H1 (cell line): ENCODE measurements around the gene PPP2R5B. TPM values are rescaled to one million over a fixed set of nuclear protein-coding genes. Genes with fewer than 3 reads are reported as not detected.

Experiments used
- CTCF ChIA-PET: fragments of 300-600 bp; sonication (Branson Sonifier 250); formaldehyde crosslinking; loops from one replicate; lab custom pipeline; 2021; ENCODE audit not compliant: partially characterized antibody; lab: Charles Lee
- POLR2A ChIA-PET: fragments of 300-600 bp; sonication (Branson Sonifier 250); formaldehyde crosslinking; loops from one replicate; lab custom pipeline; 2021; ENCODE audit warnings: inconsistent platforms; ENCODE audit not compliant: partially characterized antibody; lab: Charles Lee
- DNase-seq, 2 experiments: peaks; one replicate each; pipeline versions ENCODE4 v3.0.0 to v3.0.0-alpha.2; 2010 to 2022; ENCODE audit warnings: low spot score in 2 of 2, low read depth in 1 of 2, mixed read lengths in 1 of 2
- FAIRE-seq: peaks from 2 replicates; lab custom pipeline; 2011; peaks lifted over from hg19 to GRCh38; lab: Jason Lieb, UNC
- H2AFZ ChIP-seq: 2 replicates; pipeline ENCODE4 v1.8.1; 2012; ENCODE audit warnings: low read length, inconsistent platforms
- H2AK5ac ChIP-seq: 2 replicates; pipeline ENCODE4 v1.6.1; 2013; ENCODE audit warnings: low read depth, low read length
- H2BK120ac ChIP-seq: replicated peaks from 2 replicates; pipeline ENCODE3; 2013; ENCODE audit warnings: low read depth, low read length, inconsistent platforms
- H2BK12ac ChIP-seq: 2 replicates; pipeline ENCODE4 v1.6.1; 2013; ENCODE audit warnings: low read depth, low read length
- H2BK15ac ChIP-seq: 2 replicates; pipeline ENCODE4 v1.6.1; 2013; ENCODE audit warnings: low read length
- H2BK20ac ChIP-seq: 2 replicates; pipeline ENCODE4 v1.6.1; 2013; ENCODE audit warnings: low read length
- H2BK5ac ChIP-seq: 2 replicates; pipeline ENCODE4 v1.6.1; 2013; ENCODE audit warnings: low read depth, low read length
- H3K14ac ChIP-seq: 2 replicates; pipeline ENCODE4 v1.6.1; 2013; ENCODE audit warnings: inconsistent platforms; ENCODE audit not compliant: insufficient read length
- H3K18ac ChIP-seq: 2 replicates; pipeline ENCODE4 v1.6.1; 2013; ENCODE audit warnings: low read length; ENCODE audit errors: extremely low read depth
- H3K23ac ChIP-seq: 2 replicates; pipeline ENCODE4 v1.6.1; 2013; ENCODE audit warnings: inconsistent platforms; ENCODE audit not compliant: insufficient read length
- H3K23me2 ChIP-seq: 2 replicates; pipeline ENCODE4 v1.6.1; 2013; ENCODE audit warnings: low read depth, low read length
- H3K27ac ChIP-seq: 2 replicates; pipeline ENCODE4 v1.6.1; 2011; ENCODE audit warnings: low read depth, low read length, inconsistent platforms
- H3K27me3 ChIP-seq, 4 experiments: replicated peaks in 1 of 4; 1 replicate in 1 of 4; 2 replicates in 3 of 4; pipeline versions ENCODE4 v1.6.1 to v1.8.1; 2011 to 2013; ENCODE audit warnings: low read length in 3 of 4, mild to moderate bottlenecking in 3 of 4, inconsistent platforms in 2 of 4, mixed read lengths in 2 of 4, moderate library complexity in 1 of 4; ENCODE audit not compliant: control insufficient read depth in 3 of 4, insufficient read depth in 3 of 4; ENCODE audit errors: extremely low read depth in 1 of 4
- H3K36me3 ChIP-seq, 4 experiments: 2 replicates each; pipeline versions ENCODE4 v1.6.1 to v1.8.1; 2011 to 2013; ENCODE audit warnings: mild to moderate bottlenecking in 4 of 4, low read length in 3 of 4, moderate library complexity in 2 of 4, control low read depth in 1 of 4, inconsistent platforms in 1 of 4; ENCODE audit not compliant: insufficient read depth in 4 of 4, control insufficient read depth in 2 of 4
- H3K4ac ChIP-seq: replicated peaks from 2 replicates; pipeline ENCODE3; 2013; ENCODE audit warnings: low read length, low read depth, mixed read lengths, inconsistent platforms; ENCODE audit not compliant: insufficient read length
- H3K4me1 ChIP-seq, 4 experiments: replicated peaks in 1 of 4; 1 replicate in 1 of 4; 2 replicates in 3 of 4; pipeline versions ENCODE4 v1.6.1 to v1.8.1; 2011 to 2013; ENCODE audit warnings: low read length in 3 of 4, inconsistent platforms in 2 of 4, mixed read lengths in 1 of 4; ENCODE audit not compliant: insufficient read depth in 4 of 4, control insufficient read depth in 3 of 4
- H3K4me2 ChIP-seq, 2 experiments: 2 replicates each; pipeline versions ENCODE4 v1.6.1 to v1.8.1; 2011 to 2013; ENCODE audit warnings: low read depth in 2 of 2, low read length in 2 of 2, control low read depth in 1 of 2, inconsistent platforms in 1 of 2, mild to moderate bottlenecking in 1 of 2; ENCODE audit not compliant: insufficient read depth in 1 of 2
- H3K4me3 ChIP-seq, 4 experiments: fragments of 200-600, 300-600 bp in 1 of 4; sonication (generic), shearing (Covaris generic), sonication (Bioruptor Twin) in 1 of 4; 2 replicates each; pipeline versions ENCODE4 v1.5.1 to v1.8.1; 2011 to 2016; ENCODE audit warnings: low read length in 4 of 4, low read depth in 3 of 4, control low read depth in 2 of 4, inconsistent platforms in 2 of 4, mild to moderate bottlenecking in 2 of 4, mixed read lengths in 1 of 4, moderate library complexity in 1 of 4; ENCODE audit not compliant: insufficient read depth in 2 of 4; ENCODE audit errors: extremely low read depth in 1 of 4
- H3K56ac ChIP-seq: replicated peaks from 2 replicates; pipeline ENCODE3; 2013; ENCODE audit warnings: low read depth, mild to moderate bottlenecking, mixed read lengths, low read length, inconsistent platforms; ENCODE audit not compliant: insufficient read length
- H3K79me1 ChIP-seq: 2 replicates; pipeline ENCODE4 v1.6.1; 2013; ENCODE audit warnings: low read depth, low read length, control low read depth
- H3K79me2 ChIP-seq, 2 experiments: 2 replicates each; pipeline versions ENCODE4 v1.6.1 to v1.8.1; 2012 to 2013; ENCODE audit warnings: low read length in 2 of 2, mild to moderate bottlenecking in 2 of 2, inconsistent platforms in 1 of 2; ENCODE audit not compliant: insufficient read depth in 2 of 2, control insufficient read depth in 1 of 2
- H3K9ac ChIP-seq, 4 experiments: replicated peaks in 1 of 4; 1 replicate in 1 of 4; 2 replicates in 3 of 4; pipeline versions ENCODE4 v1.6.1 to v1.8.1; 2011 to 2013; ENCODE audit warnings: low read depth in 3 of 4, low read length in 3 of 4, control low read depth in 2 of 4, mild to moderate bottlenecking in 2 of 4, moderate library complexity in 2 of 4, inconsistent platforms in 1 of 4; ENCODE audit errors: extremely low read depth in 1 of 4
- H3K9me3 ChIP-seq, 2 experiments: 2 replicates each; pipeline versions ENCODE4 v1.6.1 to v1.8.1; 2012 to 2013; ENCODE audit warnings: mild to moderate bottlenecking in 2 of 2, moderate library complexity in 2 of 2, control low read depth in 1 of 2, inconsistent platforms in 1 of 2, low read depth in 1 of 2, low read length in 1 of 2, mixed read lengths in 1 of 2; ENCODE audit not compliant: insufficient read depth in 2 of 2
- H4K20me1 ChIP-seq, 2 experiments: replicated peaks in 1 of 2; 2 replicates each; pipeline versions ENCODE3 to v1.8.1; 2011 to 2013; ENCODE audit warnings: inconsistent platforms in 2 of 2, low read length in 2 of 2, mild to moderate bottlenecking in 1 of 2; ENCODE audit not compliant: insufficient read depth in 2 of 2, control insufficient read depth in 1 of 2
- H4K5ac ChIP-seq: 2 replicates; pipeline ENCODE4 v1.6.1; 2013; ENCODE audit warnings: low read length, low read depth, mixed read lengths, inconsistent platforms; ENCODE audit not compliant: insufficient read length
- H4K8ac ChIP-seq: 2 replicates; pipeline ENCODE4 v1.8.0; 2013; ENCODE audit warnings: mild to moderate bottlenecking, moderate library complexity, low read length, inconsistent platforms; ENCODE audit not compliant: insufficient read depth; ENCODE audit errors: extremely low read depth
- H4K91ac ChIP-seq: replicated peaks from 2 replicates; pipeline ENCODE3; 2013; ENCODE audit warnings: low read length, mixed read lengths, inconsistent platforms; ENCODE audit not compliant: insufficient read length
- CBX5 ChIP-seq: fragments of 300-800, 300-1000 bp; sonication (generic); IDR thresholded peaks from 2 replicates; pipeline ENCODE4 v1.7.1; 2016; ENCODE audit warnings: antibody characterized with exemption, low read length, low read depth
- CREB1 ChIP-seq: IDR thresholded peaks from 2 replicates; pipeline ENCODE4 v1.6.1; 2012; ENCODE audit warnings: inconsistent platforms
- EP300 ChIP-seq, 2 experiments: IDR thresholded peaks; 1 replicate in 1 of 2; 2 replicates in 1 of 2; pipeline ENCODE4 v1.6.1; 2011 to 2012; ENCODE audit warnings: low read depth in 2 of 2, low read length in 2 of 2, mild to moderate bottlenecking in 2 of 2, borderline replicate concordance in 1 of 2, inconsistent platforms in 1 of 2, moderate library complexity in 1 of 2
- EZH2 ChIP-seq: fragments of 200-600 bp; sonication (generic); IDR thresholded peaks from 2 replicates; pipeline ENCODE4 v1.7.1; 2012; ENCODE audit warnings: low read depth, mild to moderate bottlenecking, moderate library complexity, low read length, inconsistent platforms; ENCODE audit not compliant: severe bottlenecking
- FOSL1 ChIP-seq: IDR thresholded peaks from 2 replicates; pipeline ENCODE4 v1.6.1; 2011; ENCODE audit warnings: mild to moderate bottlenecking, low read depth, low read length, moderate library complexity; ENCODE audit not compliant: insufficient read depth
- MAFK ChIP-seq: IDR thresholded peaks from 2 replicates; pipeline ENCODE4 v1.6.1; 2012; ENCODE audit warnings: low read depth, mild to moderate bottlenecking, improper control_type of control experiment, low read length
- RAD21 ChIP-seq, 2 experiments: IDR thresholded peaks in 1 of 2; conservative IDR thresholded peaks in 1 of 2; 2 replicates each; pipeline ENCODE4 v1.6.1; 2011; ENCODE audit warnings: low read depth in 2 of 2, low read length in 2 of 2, improper control_type of control experiment in 1 of 2, inconsistent platforms in 1 of 2, mild to moderate bottlenecking in 1 of 2, moderate library complexity in 1 of 2
- SIRT6 ChIP-seq: IDR thresholded peaks from one replicate; pipeline ENCODE4 v1.7.1; 2012; ENCODE audit warnings: low read length, inconsistent platforms
- SIX5 ChIP-seq: IDR thresholded peaks from 2 replicates; pipeline ENCODE4 v1.6.1; 2011; ENCODE audit warnings: mild to moderate bottlenecking, low read depth, low read length
- TAF1 ChIP-seq: IDR thresholded peaks from 2 replicates; pipeline ENCODE4 v1.6.1; 2011; ENCODE audit warnings: mild to moderate bottlenecking, low read depth, low read length
- USF2 ChIP-seq: IDR thresholded peaks from 2 replicates; pipeline ENCODE4 v1.6.1; 2011; ENCODE audit warnings: low read length, improper control_type of control experiment
- WGBS, 2 experiments: shearing (Covaris generic) in 1 of 2; methylation state at CpG; one replicate each; pipeline versions ENCODE4 v1.1.6 to v1.1.7; 2013 to 2015; ENCODE audit warnings: low lambda C conversion rate in 2 of 2, mixed read lengths in 2 of 2, inconsistent platforms in 1 of 2, low coverage in 1 of 2, missing lambda C conversion rate in 1 of 2; ENCODE audit not compliant: insufficient replicate concordance in 2 of 2, insufficient coverage in 1 of 2, insufficient read length in 1 of 2; ENCODE audit errors: extremely low coverage in 1 of 2, missing lambda C conversion rate in 1 of 2; 5-methylcytosine and 5-hydroxymethylcytosine counted together
- polyA plus RNA-seq, 7 experiments: library from polyadenylated mRNA; depleted of rRNA in 3 of 7; stranded (reverse) in 5 of 7; unstranded in 2 of 7; fragments of >200 nt in 5 of 7; fragments of 200-250 nt in 2 of 7; gene quantifications; 1 replicate in 5 of 7; 2 replicates in 1 of 7; 4 replicates in 1 of 7; pipeline versions ENCODE4 v1.2.1 to v1.2.3, GENCODE V29; 2011 to 2013; ENCODE audit warnings: missing spikeins in 2 of 7, mixed read lengths in 2 of 7
- total RNA-seq: library from RNA; stranded (reverse); fragmentation: NEBNext Ultra II Directional; extraction: Animal tissue kit (Norgen Biotek cat#: 25700); gene quantifications from 2 replicates; pipeline ENCODE4 v1.2.1, GENCODE V29; 2021
- TF ChIP-seq, protein P1 (sequence below): IDR thresholded peaks from 2 replicates; pipeline ENCODE4 v1.6.1; 2012; ENCODE audit warnings: inconsistent platforms

The PPP2R5B gene
- total and polyA plus RNA-seq, 2 of the 8 experiments (the other 6 are each of a cell fraction or from before 2014, with no cell fraction given), result 4.9 to 5.1 TPM

GRCh38 chr11:64967375-64967774 is 42.9 kb downstream of the PPP2R5B start:
- H3K23ac ChIP-seq, result no peak overlapping the region
- H2BK120ac ChIP-seq, result no peak overlapping the region
- no peak overlapping the region for H3K4ac ChIP-seq
- H2BK15ac ChIP-seq, result no peak overlapping the region
- H3K79me2 ChIP-seq, result no peaks in the 10 kb centered on the region
- no peak overlapping the region for H3K4me2 ChIP-seq
- H4K91ac ChIP-seq, result no peak overlapping the region
- DNase-seq, result no peak
- H2AK5ac ChIP-seq, result no peak overlapping the region
- 96% methylated on average over 3 of the region's 3 CpGs; no CpG with 5 or more reads in 1 of the 2 experiments for WGBS, 2 experiments
- no peaks in the 10 kb centered on the region for H3K36me3 ChIP-seq
- no peak overlapping the region for H3K56ac ChIP-seq
- no peak for FAIRE-seq
- no peaks in the 10 kb centered on the region for H4K20me1 ChIP-seq
- H3K9ac ChIP-seq, result no peak overlapping the region
- no peaks in the 10 kb centered on the region for H3K4me1 ChIP-seq
- H4K8ac ChIP-seq, result no peak overlapping the region; the same call in 1 of the 2 replicates
- H3K27ac ChIP-seq, result no peak overlapping the region
- H3K9me3 ChIP-seq, result peaks cover 0 to 4% of the 10 kb centered on the region in 2 experiments; a peak in 1 of 4 replicates
- POLR2A ChIA-PET, result interaction anchor here (0.6 to 0.7 kb wide), 2 partner anchors 336 to 1023 kb away, joined by 3 read pairs; no protein-coding TSS in a partner anchor
- no peak overlapping the region for H3K4me3 ChIP-seq
- no peak overlapping the region for H2BK5ac ChIP-seq
- H3K27me3 ChIP-seq, result peaks cover 0 to 9% (median 6%) of the 10 kb centered on the region in 4 experiments; a peak in 5 of 7 replicates
- no peak overlapping the region for H2BK12ac ChIP-seq
- H4K5ac ChIP-seq, result no peak overlapping the region
- no peak overlapping the region for H2BK20ac ChIP-seq
- H3K14ac ChIP-seq, result no peak overlapping the region
- no peaks in the 10 kb centered on the region for H3K79me1 ChIP-seq
- no peak for TF ChIP-seq EP300 (IDR thresholded peaks at IDR 0.05; ENCODE audit: borderline replicate concordance in 1 of 2, low read depth in 2 of 2, low read length in 2 of 2)
- no peak for TF ChIP-seq SIRT6
- no peak for TF ChIP-seq FOSL1
- no peak for TF ChIP-seq SIX5
- no peak for TF ChIP-seq USF2
- TF ChIP-seq EZH2, result no peak
- TF ChIP-seq CBX5, result no peak
- TF ChIP-seq CREB1, result no peak
- TF ChIP-seq, protein P1, sequence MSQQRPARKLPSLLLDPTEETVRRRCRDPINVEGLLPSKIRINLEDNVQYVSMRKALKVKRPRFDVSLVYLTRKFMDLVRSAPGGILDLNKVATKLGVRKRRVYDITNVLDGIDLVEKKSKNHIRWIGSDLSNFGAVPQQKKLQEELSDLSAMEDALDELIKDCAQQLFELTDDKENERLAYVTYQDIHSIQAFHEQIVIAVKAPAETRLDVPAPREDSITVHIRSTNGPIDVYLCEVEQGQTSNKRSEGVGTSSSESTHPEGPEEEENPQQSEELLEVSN, result no peak
- TF ChIP-seq MAFK, result no peak
- TF ChIP-seq RAD21 (IDR thresholded peaks at IDR 0.05 in 1 of 2, conservative IDR thresholded peaks at IDR 0.05 in 1 of 2; ENCODE audit: low read depth in 2 of 2, low read length in 2 of 2), result no peak
- TF ChIP-seq TAF1, result no peak
- no peak overlapping the region for H3K18ac ChIP-seq
- CTCF ChIA-PET, result interaction anchor here (1.5 kb wide), 1 partner anchor 29 kb away, joined by 5 read pairs; the partner anchor contains the start of gene BATF2
- no peaks in the 10 kb centered on the region for H3K23me2 ChIP-seq
- H2AFZ ChIP-seq, result no peak overlapping the region
